GM13976 (cell line): ENCODE results near the gene HMGN1.

Experiments
- DNase-seq: peaks from one replicate; pipeline ENCODE4 v3.0.0; 2012; ENCODE audit warnings: low spot score
- in situ Hi-C: fragments of 300-500 bp; cut with MboI; formaldehyde crosslinking; loops from one replicate; pipeline ENCODE4 v1.12.0; 2022; ENCODE audit warnings: low sequenced_read_pairs, mixed read lengths, inconsistent platforms; ENCODE audit not compliant: unreplicated experiment
- TF ChIP-seq, protein P1 (sequence below): IDR thresholded peaks from 2 replicates; pipeline ENCODE4 v1.5.1; 2012; ENCODE audit warnings: borderline replicate concordance, mild to moderate bottlenecking; ENCODE audit not compliant: insufficient read depth; ENCODE audit errors: extremely low read depth, missing control alignments, control extremely low read depth

The HMGN1 gene

DNA sequence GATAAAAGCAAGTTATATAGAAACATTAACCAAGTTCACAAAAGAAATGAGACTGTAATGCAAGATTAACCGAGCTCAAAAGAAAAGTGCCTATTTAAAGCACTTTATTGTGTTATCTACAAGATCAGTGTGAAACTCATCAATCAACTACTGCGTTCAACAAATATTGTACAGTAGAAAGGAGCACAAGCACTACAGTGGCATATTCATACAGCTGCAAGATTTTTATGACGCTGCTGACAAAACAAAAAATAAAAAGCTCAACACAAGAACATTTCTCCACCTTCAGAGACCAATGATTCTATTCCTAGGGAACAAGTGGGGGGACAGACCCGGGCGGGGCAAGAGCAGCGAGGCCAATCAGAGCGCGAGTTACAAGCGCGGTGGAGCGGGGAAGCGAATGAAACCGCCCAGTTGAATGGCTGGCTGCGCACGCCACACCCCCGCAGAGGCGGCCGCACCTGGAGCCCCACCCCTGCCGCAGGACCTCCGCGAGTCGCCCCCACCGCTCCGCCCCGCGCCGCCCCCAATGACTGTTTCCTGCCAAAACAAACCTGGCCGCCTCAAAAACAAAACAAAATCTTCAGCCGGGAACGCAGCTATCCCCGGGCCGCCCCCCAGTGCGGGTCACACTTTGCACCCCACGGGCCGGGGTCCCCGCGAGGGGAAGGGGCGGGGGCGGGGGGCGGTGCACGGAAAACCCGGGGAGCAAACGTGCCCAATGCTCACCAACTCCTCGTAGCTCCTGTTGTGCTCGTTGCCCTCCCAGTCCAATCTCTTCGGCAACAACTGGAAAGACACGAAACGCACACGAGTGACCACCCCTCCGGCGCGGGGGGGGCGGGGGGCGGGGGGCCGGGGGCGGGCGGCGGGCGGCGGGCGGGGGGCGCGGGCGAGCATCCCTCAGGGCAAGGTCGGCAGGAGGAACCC lies 36.5 kb downstream of the HMGN1 start:
- in situ Hi-C loops: no loop called here
- TF ChIP-seq, protein P1, sequence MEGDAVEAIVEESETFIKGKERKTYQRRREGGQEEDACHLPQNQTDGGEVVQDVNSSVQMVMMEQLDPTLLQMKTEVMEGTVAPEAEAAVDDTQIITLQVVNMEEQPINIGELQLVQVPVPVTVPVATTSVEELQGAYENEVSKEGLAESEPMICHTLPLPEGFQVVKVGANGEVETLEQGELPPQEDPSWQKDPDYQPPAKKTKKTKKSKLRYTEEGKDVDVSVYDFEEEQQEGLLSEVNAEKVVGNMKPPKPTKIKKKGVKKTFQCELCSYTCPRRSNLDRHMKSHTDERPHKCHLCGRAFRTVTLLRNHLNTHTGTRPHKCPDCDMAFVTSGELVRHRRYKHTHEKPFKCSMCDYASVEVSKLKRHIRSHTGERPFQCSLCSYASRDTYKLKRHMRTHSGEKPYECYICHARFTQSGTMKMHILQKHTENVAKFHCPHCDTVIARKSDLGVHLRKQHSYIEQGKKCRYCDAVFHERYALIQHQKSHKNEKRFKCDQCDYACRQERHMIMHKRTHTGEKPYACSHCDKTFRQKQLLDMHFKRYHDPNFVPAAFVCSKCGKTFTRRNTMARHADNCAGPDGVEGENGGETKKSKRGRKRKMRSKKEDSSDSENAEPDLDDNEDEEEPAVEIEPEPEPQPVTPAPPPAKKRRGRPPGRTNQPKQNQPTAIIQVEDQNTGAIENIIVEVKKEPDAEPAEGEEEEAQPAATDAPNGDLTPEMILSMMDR: no peak
- DNase-seq: peak; percentile 98

GRCh38 chr21:39311164-39311563 lies 37.7 kb downstream of the HMGN1 start:
- TF ChIP-seq, protein P1: no peak
- DNase-seq: no peak
- in situ Hi-C loops: no loop called here

- TF ChIP-seq, protein P1: no peak
- DNase-seq: no peak
- in situ Hi-C loops: no loop called here
These were observed 41.4 kb downstream of the HMGN1 start for GRCh38 chr21:39307466-39307865.

- in situ Hi-C loops: no loop called here
- TF ChIP-seq, protein P1: no peak
These were observed 48.3 kb downstream of the HMGN1 start for GRCh38 chr21:39300587-39300986.

GRCh38 chr21:39296891-39297290 lies 52.0 kb downstream of the HMGN1 start:
- in situ Hi-C loops: no loop called here
- TF ChIP-seq, protein P1: no peak
- DNase-seq: no peak

More at GRCh38 chr21:39300587-39300986, 48.3 kb downstream of the HMGN1 start:
- no peak for DNase-seq
